C4-2B (cell line): ENCODE data around the gene ICAM5.

ENCODE experiments used
- ZFX ChIP-seq: fragments of 450-650 bp; IDR thresholded peaks from 2 replicates; pipeline ENCODE4 v1.6.1; 2017
- TF ChIP-seq, protein P1 (sequence below): fragments of 450-650 bp; conservative IDR thresholded peaks from 2 replicates; pipeline ENCODE4 v1.5.1; 2017; ENCODE audit warnings: mild to moderate bottlenecking

DNA sequence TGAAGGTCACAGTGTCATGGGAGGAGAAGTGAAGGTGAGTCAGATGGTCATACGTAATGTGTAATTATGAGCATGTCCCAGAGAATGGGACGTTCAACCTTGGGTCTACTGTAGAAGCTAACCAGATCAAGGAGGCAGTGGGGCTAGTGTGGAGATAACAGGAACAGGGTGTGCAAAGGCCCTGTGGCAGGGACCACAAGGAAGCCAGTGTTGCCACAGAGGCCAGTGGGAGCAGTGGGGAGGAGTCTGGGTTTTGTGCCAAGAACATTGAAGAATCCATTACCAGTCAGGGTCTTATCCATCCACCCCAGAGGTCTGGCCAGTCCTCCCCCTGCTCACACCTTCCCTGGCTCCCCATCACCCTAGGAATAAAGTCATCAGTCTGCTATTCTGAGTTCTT lies 34.4 kb upstream of the ICAM5 start:
- TF ChIP-seq, protein P1, sequence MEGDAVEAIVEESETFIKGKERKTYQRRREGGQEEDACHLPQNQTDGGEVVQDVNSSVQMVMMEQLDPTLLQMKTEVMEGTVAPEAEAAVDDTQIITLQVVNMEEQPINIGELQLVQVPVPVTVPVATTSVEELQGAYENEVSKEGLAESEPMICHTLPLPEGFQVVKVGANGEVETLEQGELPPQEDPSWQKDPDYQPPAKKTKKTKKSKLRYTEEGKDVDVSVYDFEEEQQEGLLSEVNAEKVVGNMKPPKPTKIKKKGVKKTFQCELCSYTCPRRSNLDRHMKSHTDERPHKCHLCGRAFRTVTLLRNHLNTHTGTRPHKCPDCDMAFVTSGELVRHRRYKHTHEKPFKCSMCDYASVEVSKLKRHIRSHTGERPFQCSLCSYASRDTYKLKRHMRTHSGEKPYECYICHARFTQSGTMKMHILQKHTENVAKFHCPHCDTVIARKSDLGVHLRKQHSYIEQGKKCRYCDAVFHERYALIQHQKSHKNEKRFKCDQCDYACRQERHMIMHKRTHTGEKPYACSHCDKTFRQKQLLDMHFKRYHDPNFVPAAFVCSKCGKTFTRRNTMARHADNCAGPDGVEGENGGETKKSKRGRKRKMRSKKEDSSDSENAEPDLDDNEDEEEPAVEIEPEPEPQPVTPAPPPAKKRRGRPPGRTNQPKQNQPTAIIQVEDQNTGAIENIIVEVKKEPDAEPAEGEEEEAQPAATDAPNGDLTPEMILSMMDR = no peak
- TF ChIP-seq ZFX = no peak
